GM23248 (cell line): ENCODE measurements around the gene PHLPP1.

ENCODE experiments used
- EZH2 ChIP-seq: fragments of 200-600 bp; sonication (generic); IDR thresholded peaks from 2 replicates; pipeline ENCODE4 v1.6.1; 2018; ENCODE audit warnings: antibody characterized with exemption, mild to moderate bottlenecking; ENCODE audit not compliant: insufficient read depth, poor library complexity, severe bottlenecking
- EZH2phosphoT487 ChIP-seq: fragments of 200-600 bp; sonication (generic); IDR thresholded peaks from 2 replicates; pipeline ENCODE4 v1.6.1; 2018; ENCODE audit warnings: antibody characterized with exemption, moderate library complexity, mild to moderate bottlenecking, low read depth; ENCODE audit not compliant: insufficient read depth

- TF ChIP-seq EZH2phosphoT487 (no peak), EZH2 (no peak)
Measured at GRCh38 chr18:62987055-62987830, 271.9 kb downstream of the PHLPP1 start.
